Psoas muscle (tissue), 8 donors: Measurements from ENCODE around the gene ENAH. TPM values are rescaled to one million over a fixed set of nuclear protein-coding genes. Genes with fewer than 3 reads are reported as not detected.
"Not testable (repeated sequence)": the region's sequence is repeated elsewhere in the genome, so short reads cannot be mapped to it uniquely, and the experiment has no call there.

Source experiments
- ATAC-seq, 4 donors: fragments of 200-7000 bp; cut with Tn5 transposase; one replicate each; pipeline ENCODE4 v1.9.1; 2020; ENCODE audit warnings: moderate library complexity in 3 of 4, mild to moderate bottlenecking in 2 of 4
- DNase-seq, 2 donors: peaks; one replicate each; pipeline ENCODE4 v3.0.0-alpha.2; 2020
- H3K27ac ChIP-seq: fragments of 200-600 bp; one replicate; pipeline ENCODE4 v1.8.0; 2022
- H3K27me3 ChIP-seq, 3 donors: fragments of 200-600 bp in 1 of 3; one replicate each; pipeline versions ENCODE4 v1.6.1 to v1.8.0; 2013 to 2022; ENCODE audit warnings: low read length in 2 of 3, mild to moderate bottlenecking in 2 of 3, moderate library complexity in 1 of 3; ENCODE audit not compliant: insufficient read depth in 3 of 3
- H3K36me3 ChIP-seq, 2 donors: fragments of 200-600 bp in 1 of 2; one replicate each; pipeline versions ENCODE4 v1.6.1 to v1.8.0; 2013 to 2022; ENCODE audit warnings: low read depth in 1 of 2, mild to moderate bottlenecking in 1 of 2, moderate library complexity in 1 of 2; ENCODE audit not compliant: insufficient read depth in 1 of 2
- H3K4me1 ChIP-seq: fragments of 200-600 bp; one replicate; pipeline ENCODE4 v1.8.0; 2022
- H3K4me3 ChIP-seq: fragments of 200-600 bp; one replicate; pipeline ENCODE4 v1.8.0; 2022; ENCODE audit warnings: mild to moderate bottlenecking
- H3K9me3 ChIP-seq: fragments of 200-600 bp; one replicate; pipeline ENCODE4 v1.8.0; 2022
- WGBS, 3 donors: extraction: QIAGEN DNeasy Blood & Tissue Kit; methylation state at CpG; one replicate each; pipeline versions ENCODE4 v1.1.6 to v1.1.7; 2013; 5-methylcytosine and 5-hydroxymethylcytosine counted together
- intact Hi-C, 2 donors: fragments of 100-400 bp; cut with DNase I; formaldehyde crosslinking; loops; one replicate each; pipeline versions ENCODE4 v1.11.0 to v1.14.2; 2022
- polyA plus RNA-seq, 3 donors: library from polyadenylated mRNA; stranded (reverse); fragments of 200-250 nt; gene quantifications; one replicate each; pipeline ENCODE4 v1.2.3, GENCODE V29; 2013
- total RNA-seq, 4 donors: library from RNA; stranded (reverse); fragmentation: NEBNext Ultra II Directional in 2 of 4; extraction: Animal tissue kit (Norgen Biotek cat#: 25700) in 2 of 4; gene quantifications; one replicate each; pipeline versions ENCODE4 v1.2.1 to v1.2.4, GENCODE V29; 2021 to 2023
- TF ChIP-seq, protein P1 (sequence below): fragments of 200-600 bp; IDR thresholded peaks from one replicate; pipeline ENCODE4 v1.8.0; 2022; ENCODE audit warnings: antibody characterized with exemption
- donor health status: healthy with polysubstance abuse.
- donor health status: DM: no; HTN: no; CAD: no; lungs with moderate emphysema.
- donor health status: Bipolar disorder and iron deficiency.
- donor health status: healthy.
- donor health status: DM: yes; HTN: yes; CAD: no.
- donor health status: DM: no; HTN: no; CAD: no.
- donor health status: DM: no; HTN: no; CAD: no.
- donor health status: DM: yes; HTN: yes; CAD: no.

ENAH gene
- total and polyA plus RNA-seq, 7 donors: 17.1 to 262 (median 119) TPM

DNA sequence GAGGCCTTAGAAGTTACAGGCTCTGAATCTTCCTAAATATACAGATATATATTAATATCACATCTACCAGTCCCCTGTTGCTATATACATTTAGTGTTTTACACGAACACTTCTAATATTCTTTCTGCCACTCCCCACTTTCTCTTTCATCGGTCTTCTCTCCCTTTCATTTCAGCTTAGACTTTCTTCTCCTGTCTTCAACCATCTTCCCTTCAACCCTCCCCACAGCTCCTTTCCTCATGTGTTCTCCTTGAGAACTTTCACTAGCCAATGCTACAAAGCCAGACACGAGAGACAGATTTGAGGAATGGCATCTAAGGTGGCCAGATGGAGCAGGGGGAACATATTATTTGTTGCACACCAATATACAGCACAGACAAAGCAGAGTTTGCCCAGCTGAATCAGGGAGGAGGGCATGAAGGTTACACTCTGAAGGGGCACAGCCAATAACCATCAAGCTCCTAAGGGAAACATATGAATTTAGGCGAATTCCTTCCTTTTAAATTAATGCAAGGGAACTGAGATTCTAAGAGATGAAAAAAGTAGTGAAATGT lies 141.0 kb downstream of the ENAH start:
- Histone ChIP-seq H3K36me3 (peaks cover 0 to 55% of the 10 kb centered on the region in 2 donors), H3K9me3 (no peaks in the 10 kb centered on the region), H3K4me3 (no peak overlapping the region), H3K27me3 (no peaks in the 10 kb centered on the region), H3K4me1 (peaks cover 12% of the 10 kb centered on the region), H3K27ac (no peak overlapping the region)
- no peak for ATAC-seq
- no peak for DNase-seq
- TF ChIP-seq, protein P1, sequence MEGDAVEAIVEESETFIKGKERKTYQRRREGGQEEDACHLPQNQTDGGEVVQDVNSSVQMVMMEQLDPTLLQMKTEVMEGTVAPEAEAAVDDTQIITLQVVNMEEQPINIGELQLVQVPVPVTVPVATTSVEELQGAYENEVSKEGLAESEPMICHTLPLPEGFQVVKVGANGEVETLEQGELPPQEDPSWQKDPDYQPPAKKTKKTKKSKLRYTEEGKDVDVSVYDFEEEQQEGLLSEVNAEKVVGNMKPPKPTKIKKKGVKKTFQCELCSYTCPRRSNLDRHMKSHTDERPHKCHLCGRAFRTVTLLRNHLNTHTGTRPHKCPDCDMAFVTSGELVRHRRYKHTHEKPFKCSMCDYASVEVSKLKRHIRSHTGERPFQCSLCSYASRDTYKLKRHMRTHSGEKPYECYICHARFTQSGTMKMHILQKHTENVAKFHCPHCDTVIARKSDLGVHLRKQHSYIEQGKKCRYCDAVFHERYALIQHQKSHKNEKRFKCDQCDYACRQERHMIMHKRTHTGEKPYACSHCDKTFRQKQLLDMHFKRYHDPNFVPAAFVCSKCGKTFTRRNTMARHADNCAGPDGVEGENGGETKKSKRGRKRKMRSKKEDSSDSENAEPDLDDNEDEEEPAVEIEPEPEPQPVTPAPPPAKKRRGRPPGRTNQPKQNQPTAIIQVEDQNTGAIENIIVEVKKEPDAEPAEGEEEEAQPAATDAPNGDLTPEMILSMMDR: no peak
- 92 to 94% (median 94%) methylated on average over 4 of the region's 4 CpGs for WGBS, 3 donors
- intact Hi-C loops: no loop called here

DNA sequence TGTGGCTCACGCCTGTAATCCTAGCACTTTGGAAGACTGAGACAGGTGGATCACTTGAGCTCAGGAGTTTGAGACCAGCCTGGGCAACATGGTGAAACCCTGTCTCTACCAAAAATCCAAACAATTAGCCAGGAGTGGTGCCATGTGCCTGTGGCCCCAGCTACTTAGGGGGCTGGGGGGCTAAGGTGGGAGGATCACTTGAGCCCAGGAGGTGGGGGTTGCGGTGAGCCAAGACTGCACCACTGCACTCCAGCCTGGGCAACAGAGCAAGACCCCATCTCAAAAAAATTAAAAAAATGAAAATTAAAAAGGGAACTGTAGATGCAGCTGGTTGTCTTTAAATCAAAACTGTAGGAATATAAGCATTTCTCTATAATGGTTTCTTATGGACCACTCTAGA lies 142.2 kb downstream of the ENAH start:
- H3K36me3 ChIP-seq: peaks cover 0 to 57% of the 10 kb centered on the region in 2 donors
- 97 to 100% (median 100%) methylated on average over 1 to 2 of the region's 2 CpGs for WGBS, 3 donors

DNA sequence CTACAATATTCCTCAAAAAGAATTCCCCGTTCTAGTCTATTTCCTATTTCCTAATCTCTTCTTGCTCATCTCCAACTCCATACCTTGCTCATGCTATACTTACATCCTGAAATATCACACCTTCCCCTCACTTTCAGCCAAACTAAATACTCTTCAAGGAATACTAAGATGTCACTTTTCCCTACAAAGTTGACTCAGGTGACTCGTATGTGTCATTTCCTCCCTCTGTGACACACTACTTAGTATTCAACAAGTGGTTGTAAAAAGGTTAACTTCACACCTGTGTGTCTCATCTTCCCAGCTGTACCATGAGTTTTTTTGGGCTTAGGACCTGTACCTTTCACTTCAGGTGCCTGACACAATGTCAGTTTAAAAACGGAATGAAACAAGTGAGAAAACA lies 143.2 kb downstream of the ENAH start:
- peaks cover 12% of the 10 kb centered on the region for H3K4me1 ChIP-seq
- intact Hi-C loops: no loop called here
- ATAC-seq: no peak
- no peak overlapping the region for H3K4me3 ChIP-seq
- H3K36me3 ChIP-seq: peaks cover 0 to 65% of the 10 kb centered on the region in 2 donors
- H3K9me3 ChIP-seq: no peaks in the 10 kb centered on the region
- no peaks in the 10 kb centered on the region for H3K27me3 ChIP-seq
- no peak for DNase-seq
- peak overlapping the region; percentile 83 for H3K27ac ChIP-seq
- TF ChIP-seq, protein P1: no peak
- WGBS, 3 donors: 90 to 92% (median 91%) methylated on average over 3 of the region's 3 CpGs

More for the DNA sequence above, 142.2 kb downstream of the ENAH start:
- H3K4me3 ChIP-seq, DNase-seq, H3K9me3 ChIP-seq, intact Hi-C loops, H3K27me3 ChIP-seq, ATAC-seq: not testable (repeated sequence)
- Histone ChIP-seq H3K4me1 (peaks cover 12% of the 10 kb centered on the region), H3K27ac (peak overlapping the region; percentile 83)

- Histone ChIP-seq H3K9me3 (no peaks in the 10 kb centered on the region), H3K27ac (peak overlapping the region; percentile 83), H3K27me3 (no peaks in the 10 kb centered on the region), H3K36me3 (peaks cover 0 to 64% of the 10 kb centered on the region in 2 donors), H3K4me1 (peaks cover 12% of the 10 kb centered on the region), H3K4me3 (no peak overlapping the region)
- 86 to 98% (median 94%) methylated on average over 2 of the region's 2 CpGs for WGBS, 3 donors
- TF ChIP-seq, protein P1: no peak
- ATAC-seq: no peak
- DNase-seq: no peak
- intact Hi-C loops: no loop called here
Measured at GRCh38 chr1:225509376-225509707, 143.6 kb downstream of the ENAH start.

- intact Hi-C loops: no loop called here
Measured at GRCh38 chr1:225508538-225509375, 144.2 kb downstream of the ENAH start.

More at GRCh38 chr1:225508538-225509375, 144.2 kb downstream of the ENAH start:
- Histone ChIP-seq H3K4me3 (no peak overlapping the region), H3K4me1 (peaks cover 12% of the 10 kb centered on the region), H3K27me3 (no peaks in the 10 kb centered on the region), H3K27ac (peak overlapping the region; percentile 83), H3K9me3 (no peaks in the 10 kb centered on the region), H3K36me3 (peaks cover 0 to 64% of the 10 kb centered on the region in 2 donors)
- DNase-seq (no peak), ATAC-seq (peak; percentile 96 to 98 (median 98))
- TF ChIP-seq, protein P1: no peak
- 40 to 54% (median 50%) methylated on average over 12 of the region's 12 CpGs for whole genome bisulfite sequencing, 3 donors
